A549 treated with Hydrocortisone at 1 μM for 4 hours (cell line): Measurements from ENCODE around the gene SPN. TPM values are rescaled to one million over a fixed set of nuclear protein-coding genes. Genes with fewer than 3 reads are reported as not detected.

Experiments
- total RNA-seq: library from RNA; stranded (reverse); fragments of 200-300 nt; extraction: Qiagen RNA extraction; gene quantifications from 5 replicates; pipeline ENCODE4 v1.2.3, GENCODE V29; 2022

SPN gene
- 0.02 TPM in 1 of 5 replicates, not detected in the others for total RNA-seq

GRCh38 chr16:29663016-29663806 lies at the start of gene SPN:
SPN (plus strand) TSS chr16:29663247; CDS start chr16:29663729, 482 bp downstream.

GRCh38 chr16:29678691-29679267 lies 15.7 kb downstream of the SPN start, which contains the start of gene QPRT:
QPRT (plus strand) TSS chr16:29679180; CDS start chr16:29679198, 18 bp downstream.

Other genes with a start within 250 kb of the SPN start
- gene BOLA2, start 208.9 kb upstream of the SPN start, total RNA-seq = 3.6 to 57.5 TPM (median 26.0 TPM) in 5 replicates
- 58.1 to 88.2 TPM (median 81.4 TPM) in 5 replicates for gene SLX1B, start 208.7 kb upstream of the SPN start, total RNA-seq
- 26.7 to 37.4 TPM (median 28.4 TPM) in 5 replicates for gene SULT1A4, start 203.3 kb upstream of the SPN start, total RNA-seq
- gene NPIPB12, start 156.8 kb upstream of the SPN start, total RNA-seq = 20.2 to 37.2 TPM (median 30.1 TPM) in 5 replicates
- 0.53 to 0.90 TPM (median 0.87 TPM) in 5 replicates for gene QPRT, start 15.9 kb downstream of the SPN start, total RNA-seq
- not detected in 5 replicates for gene C16orf54, start 82.7 kb downstream of the SPN start, total RNA-seq
- gene ZG16, start 115.0 kb downstream of the SPN start, total RNA-seq = not detected in 5 replicates
- gene KIF22, start 127.5 kb downstream of the SPN start, total RNA-seq = 86.4 to 92.6 TPM (median 90.5 TPM) in 5 replicates
- gene MAZ, start 143.3 kb downstream of the SPN start, total RNA-seq = 160 to 170 TPM (median 168 TPM) in 5 replicates
- gene PRRT2, start 148.9 kb downstream of the SPN start, total RNA-seq = 0.26 to 0.52 TPM (median 0.31 TPM) in 5 replicates
- 38.6 to 43.2 TPM (median 40.7 TPM) in 5 replicates for gene PAGR1, start 152.9 kb downstream of the SPN start, total RNA-seq
- 131 to 146 TPM (median 140 TPM) in 5 replicates for gene MVP, start 157.2 kb downstream of the SPN start, total RNA-seq
- gene CDIPT, start 200.0 kb downstream of the SPN start, total RNA-seq = 67.9 to 92.6 TPM (median 87.4 TPM) in 5 replicates
- 18.2 to 22.4 TPM (median 20.4 TPM) in 5 replicates for gene SEZ6L2, start 236.3 kb downstream of the SPN start, total RNA-seq
- gene ASPHD1, start 237.2 kb downstream of the SPN start, total RNA-seq = 15.8 to 26.9 TPM (median 23.3 TPM) in 5 replicates